T-cell (primary cell): ENCODE measurements around the gene BCL11B. TPM values are rescaled to one million over a fixed set of nuclear protein-coding genes. Genes with fewer than 3 reads are reported as not detected.

Source experiments
- ATAC-seq, 4 experiments: fragments of 200-7000 bp in 3 of 4; fragments of 150-1000 bp in 1 of 4; cut with Tn5 transposase; replicated peaks in 1 of 4; 1 replicate in 3 of 4; 2 replicates in 1 of 4; pipeline ENCODE4 v1.10.0; 2021; ENCODE audit warnings: moderate library complexity in 3 of 4, mild to moderate bottlenecking in 2 of 4, moderate number of reproducible peaks in 1 of 4
- CTCF ChIA-PET, 2 donors: fragments of 300-600 bp; sonication (Branson Sonifier 250); formaldehyde crosslinking; loops; one replicate each; lab custom pipeline; 2022; ENCODE audit warnings: antibody characterized with exemption in 2 of 2; lab: Charles Lee
- POLR2A ChIA-PET, 2 donors: fragments of 300-600 bp; sonication (Branson Sonifier 250); formaldehyde crosslinking; loops; one replicate each; lab custom pipeline; 2022; ENCODE audit warnings: antibody characterized with exemption in 2 of 2; lab: Charles Lee
- DNase-seq, 35 experiments: peaks; one replicate each; pipeline versions ENCODE4 v3.0.0 to v3.0.0-alpha.2; 2013 to 2023
- H3K27ac ChIP-seq: one replicate; pipeline ENCODE4 v1.5.1; 2013; ENCODE audit warnings: low read length
- H3K27me3 ChIP-seq, 2 experiments: replicated peaks in 1 of 2; 1 replicate in 1 of 2; 2 replicates in 1 of 2; pipeline versions ENCODE4 v1.6.1 to v1.7.0; 2013; ENCODE audit warnings: low read length in 1 of 2, mixed read lengths in 1 of 2; ENCODE audit not compliant: control insufficient read depth in 2 of 2, insufficient read depth in 2 of 2; ENCODE audit errors: extremely low read depth in 1 of 2
- H3K36me3 ChIP-seq, 2 donors: 1 replicate in 1 of 2; 2 replicates in 1 of 2; pipeline versions ENCODE4 v1.6.1 to v1.7.0; 2013; ENCODE audit warnings: low read length in 1 of 2; ENCODE audit not compliant: control insufficient read depth in 2 of 2, insufficient read depth in 1 of 2; ENCODE audit errors: extremely low read depth in 1 of 2
- H3K4me1 ChIP-seq, 2 experiments: 1 replicate in 1 of 2; 2 replicates in 1 of 2; pipeline versions ENCODE4 v1.6.1 to v1.7.0; 2013; ENCODE audit warnings: low read length in 2 of 2, mixed read lengths in 1 of 2; ENCODE audit not compliant: insufficient read depth in 2 of 2, control insufficient read depth in 1 of 2; ENCODE audit errors: extremely low read depth in 1 of 2
- H3K4me3 ChIP-seq, 2 donors: 1 replicate in 1 of 2; 2 replicates in 1 of 2; pipeline versions ENCODE4 v1.5.1 to v1.7.0; 2013; ENCODE audit warnings: mild to moderate bottlenecking in 2 of 2, low read length in 1 of 2, moderate library complexity in 1 of 2; ENCODE audit not compliant: control insufficient read depth in 1 of 2; ENCODE audit errors: extremely low read depth in 1 of 2
- H3K9me3 ChIP-seq: 2 replicates; pipeline ENCODE4 v1.7.0; 2013
- H3K27ac Mint-ChIP-seq, 2 donors: one replicate each; pipeline ENCODE4 v1.8.0; 2020 to 2021; ENCODE audit warnings: mild to moderate bottlenecking in 2 of 2, mixed read lengths in 2 of 2
- H3K27me3 Mint-ChIP-seq, 2 donors: one replicate each; pipeline ENCODE4 v1.8.0; 2021 to 2022; ENCODE audit warnings: mixed read lengths in 2 of 2
- H3K36me3 Mint-ChIP-seq: one replicate; pipeline ENCODE4 v1.8.0; 2021; ENCODE audit warnings: mixed read lengths
- H3K4me1 Mint-ChIP-seq, 3 donors: one replicate each; pipeline ENCODE4 v1.8.0; 2020 to 2022; ENCODE audit warnings: mixed read lengths in 3 of 3, mild to moderate bottlenecking in 1 of 3
- H3K4me3 Mint-ChIP-seq, 3 donors: one replicate each; pipeline ENCODE4 v1.8.0; 2020 to 2022; ENCODE audit warnings: mild to moderate bottlenecking in 3 of 3, mixed read lengths in 3 of 3, moderate library complexity in 3 of 3
- H3K9me3 Mint-ChIP-seq, 3 donors: one replicate each; pipeline ENCODE4 v1.8.0; 2020 to 2022; ENCODE audit warnings: mixed read lengths in 3 of 3
- WGBS: methylation state at CpG from one replicate; pipeline ENCODE4 v1.1.5; 2013; ENCODE audit warnings: missing lambda C conversion rate; ENCODE audit not compliant: insufficient coverage; 5-methylcytosine and 5-hydroxymethylcytosine counted together
- total RNA-seq, 35 experiments: library from RNA in 6 of 35; stranded (reverse) in 6 of 35; fragments of 120-200 nt in 1 of 35; gene quantifications; one replicate each; pipeline versions ENCODE4 v1.2.1 to v1.2.4 and lab custom pipeline; 2013 to 2026

BCL11B gene
- total RNA-seq, 5 donors from 2014 or later (not counting 1 experiment from before 2014, with no cell fraction given), result 181 to 240 (median 196) TPM

- no peaks in the 10 kb centered on the region for H3K27me3 ChIP-seq
- Mint-ChIP-seq H3K4me1 (peaks cover 85 to 86% (median 86%) of the 10 kb centered on the region in 3 donors), H3K27me3 (no peaks in the 10 kb centered on the region), H3K27ac (peak overlapping the region; percentile 99 to 100), H3K9me3 (no peaks in the 10 kb centered on the region), H3K4me3 (peak overlapping the region; percentile 81 to 96 (median 88)), H3K36me3 (peaks cover 40% of the 10 kb centered on the region)
- peak overlapping the region; percentile 38 to 39 for H3K4me3 ChIP-seq
- ATAC-seq (peak; percentile 20 to 30 (median 26)), DNase-seq (peak in 29 of 35 experiments; percentile 46 to 76 (median 64))
- peaks cover 77 to 97% of the 10 kb centered on the region in 2 experiments for H3K4me1 ChIP-seq
- CTCF ChIA-PET, result interaction anchor here in 1 of 2 donors (1.3 kb wide), 1 partner anchor 20 kb away, joined by 4 read pairs; no protein-coding TSS in a partner anchor
- peak overlapping the region; percentile 99 for H3K27ac ChIP-seq
- peaks cover 5 to 47% of the 10 kb centered on the region in 2 donors for H3K36me3 ChIP-seq
- POLR2A ChIA-PET, result interaction anchor here (0.7 to 1.2 kb wide), 3 partner anchors 15 to 23 kb away, joined by 3 to 9 read pairs (median 6); no protein-coding TSS in a partner anchor
- H3K9me3 ChIP-seq, result no peaks in the 10 kb centered on the region
- WGBS, result 13% methylated on average over 40 of the region's 40 CpGs
Measured at GRCh38 chr14:99246536-99247097, 25.4 kb downstream of the BCL11B start.

DNA sequence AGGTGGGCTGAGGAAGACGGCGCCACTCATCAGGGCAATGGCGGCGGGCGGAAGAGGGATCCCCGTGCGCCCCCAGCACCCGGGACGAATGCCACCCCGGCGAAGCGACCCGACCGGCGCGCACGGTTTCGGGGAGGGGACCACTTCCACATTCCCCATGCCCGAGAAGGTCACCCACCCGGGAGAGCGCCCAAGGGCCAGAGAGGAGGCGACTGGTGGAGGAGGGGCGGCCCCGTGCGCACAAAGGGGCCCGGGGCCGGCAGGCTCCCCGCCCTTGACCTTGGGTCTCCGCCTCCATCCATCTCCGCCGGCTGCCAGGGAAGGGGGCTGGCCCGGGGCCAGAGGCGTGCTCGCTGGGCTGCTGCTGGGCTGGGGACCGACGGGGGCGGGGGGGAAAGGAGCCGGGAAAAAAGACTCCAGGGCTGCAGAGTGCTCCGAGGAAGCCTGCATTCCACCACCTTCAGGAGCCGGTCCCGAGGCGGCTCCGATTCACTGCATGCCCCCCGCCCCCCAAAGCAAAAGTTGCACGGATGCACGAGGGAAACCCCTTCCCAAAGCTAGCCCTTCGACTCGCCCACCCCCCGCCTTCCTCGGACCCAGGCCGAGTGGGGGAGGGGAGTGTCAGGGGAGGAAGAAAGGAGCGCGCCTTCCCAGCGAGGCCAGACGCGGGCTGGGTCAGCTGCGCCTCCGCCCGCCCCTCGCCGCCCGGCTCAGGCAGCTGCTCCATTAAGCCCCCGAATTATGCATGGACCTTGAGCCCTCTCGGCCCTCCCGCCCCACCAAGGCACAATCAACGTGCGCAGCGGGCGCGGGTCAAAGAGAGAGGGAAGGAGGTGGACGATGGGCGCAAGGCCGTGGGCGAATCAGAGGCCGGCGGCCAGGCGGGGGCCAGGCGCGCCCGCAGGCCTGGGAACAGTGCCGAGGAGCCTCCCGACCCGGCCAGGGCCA, 26.2 kb downstream of the BCL11B start:
- peaks cover 5 to 39% of the 10 kb centered on the region in 2 donors for H3K36me3 ChIP-seq
- 7% methylated on average over 53 of the region's 83 CpGs for WGBS
- peak overlapping the region; percentile 99 for H3K27ac ChIP-seq
- H3K27ac Mint-ChIP-seq, result peak overlapping the region; percentile 98
- no peaks in the 10 kb centered on the region for H3K27me3 ChIP-seq
- H3K9me3 Mint-ChIP-seq, result no peaks in the 10 kb centered on the region
- H3K36me3 Mint-ChIP-seq, result peaks cover 36% of the 10 kb centered on the region
- peak overlapping the region; percentile 38 to 39 for H3K4me3 ChIP-seq
- H3K4me1 ChIP-seq, result peaks cover 77 to 97% of the 10 kb centered on the region in 2 experiments
- no peaks in the 10 kb centered on the region for H3K27me3 Mint-ChIP-seq
- H3K4me1 Mint-ChIP-seq, result peaks cover 85 to 86% (median 86%) of the 10 kb centered on the region in 3 donors
- ATAC-seq (no peak), DNase-seq (peak in 1 of 35 experiments; percentile 52)
- H3K9me3 ChIP-seq, result no peaks in the 10 kb centered on the region
- POLR2A ChIA-PET, result interaction anchor here (0.7 to 1.3 kb wide), 5 partner anchors 8 to 22 kb away, joined by 3 to 9 read pairs (median 5); no protein-coding TSS in a partner anchor
- CTCF ChIA-PET, result interaction anchor here (0.6 to 1.5 kb wide), 4 partner anchors 16 to 23 kb away, joined by 3 to 8 read pairs (median 4); no protein-coding TSS in a partner anchor
- peak overlapping the region; percentile 85 to 96 (median 88) for H3K4me3 Mint-ChIP-seq

GRCh38 chr14:99244941-99245563, 26.9 kb downstream of the BCL11B start:
- H3K4me3 ChIP-seq, result peak overlapping the region in 1 of 2 donors; percentile 38

GRCh38 chr14:99244367-99244901, 27.6 kb downstream of the BCL11B start:
- H3K27ac ChIP-seq, result peak overlapping the region; percentile 99
- peaks cover 5 to 32% of the 10 kb centered on the region in 2 donors for H3K36me3 ChIP-seq
- H3K4me3 ChIP-seq, result peak overlapping the region in 1 of 2 donors; percentile 38
- Mint-ChIP-seq H3K4me3 (peak overlapping the region; percentile 85 to 96 (median 88)), H3K9me3 (no peaks in the 10 kb centered on the region), H3K27ac (peak overlapping the region; percentile 98), H3K4me1 (peaks cover 86 to 87% (median 87%) of the 10 kb centered on the region in 3 donors), H3K36me3 (peaks cover 40% of the 10 kb centered on the region), H3K27me3 (no peaks in the 10 kb centered on the region)
- CTCF ChIA-PET, result interaction anchor here in 1 of 2 donors (0.8 to 1.5 kb wide), 3 partner anchors 18 to 25 kb away, joined by 3 to 4 read pairs (median 3); no protein-coding TSS in a partner anchor
- peaks cover 81 to 93% of the 10 kb centered on the region in 2 experiments for H3K4me1 ChIP-seq
- DNase-seq, result peak in 2 of 35 experiments; percentile 53 to 58
- 0% methylated on average over 6 of the region's 16 CpGs for WGBS
- ATAC-seq, result no peak
- no peaks in the 10 kb centered on the region for H3K27me3 ChIP-seq
- POLR2A ChIA-PET, result interaction anchor here (0.6 to 1.3 kb wide), 9 partner anchors 8 to 1045 kb away, joined by 3 to 5 read pairs (median 3); no protein-coding TSS in a partner anchor
- no peaks in the 10 kb centered on the region for H3K9me3 ChIP-seq

More at GRCh38 chr14:99244941-99245563, 26.9 kb downstream of the BCL11B start:
- H3K4me3 Mint-ChIP-seq, result peak overlapping the region; percentile 85 to 96 (median 88)
- no peak for DNase-seq
- WGBS, result 12% methylated on average over 11 of the region's 15 CpGs
- no peaks in the 10 kb centered on the region for H3K27me3 Mint-ChIP-seq
- ChIA-PET CTCF (interaction anchor here (0.6 to 1.5 kb wide), 4 partner anchors 17 to 24 kb away, joined by 3 to 8 read pairs (median 4); no protein-coding TSS in a partner anchor), POLR2A (interaction anchor here (0.6 to 1.3 kb wide), 8 partner anchors 9 to 1046 kb away, joined by 3 to 5 read pairs (median 4); no protein-coding TSS in a partner anchor)
- H3K27me3 ChIP-seq, result no peaks in the 10 kb centered on the region
- peaks cover 76 to 94% of the 10 kb centered on the region in 2 experiments for H3K4me1 ChIP-seq
- H3K9me3 Mint-ChIP-seq, result no peaks in the 10 kb centered on the region
- peak overlapping the region; percentile 98 for H3K27ac Mint-ChIP-seq
- H3K27ac ChIP-seq, result peak overlapping the region; percentile 99
- H3K9me3 ChIP-seq, result no peaks in the 10 kb centered on the region
- peaks cover 85 to 86% (median 86%) of the 10 kb centered on the region in 3 donors for H3K4me1 Mint-ChIP-seq
- peaks cover 5 to 34% of the 10 kb centered on the region in 2 donors for H3K36me3 ChIP-seq
- no peak for ATAC-seq
- H3K36me3 Mint-ChIP-seq, result peaks cover 38% of the 10 kb centered on the region

DNA sequence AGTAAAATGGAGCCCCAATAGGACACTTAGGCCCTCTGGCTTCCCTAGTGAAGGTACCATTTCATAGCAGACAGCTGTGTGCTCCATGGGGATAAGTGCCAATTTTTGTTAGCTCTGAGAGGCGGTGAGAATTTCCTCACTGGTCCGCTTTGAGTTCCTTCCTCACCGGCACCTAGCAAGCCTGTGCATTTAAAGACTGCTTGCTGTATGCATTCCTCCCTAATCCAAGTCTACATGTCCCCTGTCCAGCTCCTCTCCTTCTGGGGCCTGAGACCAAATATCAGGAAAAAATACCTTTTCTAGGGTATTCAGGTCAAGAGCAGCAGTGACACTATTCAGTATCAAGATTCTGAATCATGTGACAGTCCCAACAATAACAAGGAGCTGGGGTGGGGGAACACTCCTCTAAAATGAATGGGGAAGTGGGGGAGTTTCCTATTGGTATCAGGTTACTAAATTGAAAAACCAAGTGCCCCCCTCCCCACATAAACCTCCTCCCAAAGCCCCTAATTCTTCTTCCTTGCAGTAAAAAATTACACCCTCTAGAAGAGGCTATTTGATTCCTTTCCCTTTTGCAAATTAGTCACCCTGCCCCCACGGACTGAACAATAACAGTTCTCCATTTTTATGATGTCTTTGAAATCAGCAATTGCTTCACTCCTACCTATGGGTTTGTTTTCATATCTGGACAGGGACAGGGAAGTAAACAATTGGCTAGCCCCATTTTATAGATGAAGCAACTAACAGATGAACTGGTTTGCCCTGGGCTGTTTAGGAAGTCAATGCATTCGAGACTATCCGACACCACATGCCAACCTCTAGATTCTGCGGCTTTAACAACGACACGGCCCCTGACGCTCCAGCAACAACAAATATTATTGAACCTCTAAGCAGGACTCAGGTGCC, 28.9 kb downstream of the BCL11B start:
- Mint-ChIP-seq H3K36me3 (peaks cover 41% of the 10 kb centered on the region), H3K9me3 (no peaks in the 10 kb centered on the region), H3K27ac (peak overlapping the region; percentile 98), H3K4me3 (peak overlapping the region; percentile 85 to 96 (median 88)), H3K27me3 (no peaks in the 10 kb centered on the region), H3K4me1 (peaks cover 86 to 87% (median 87%) of the 10 kb centered on the region in 3 donors)
- 1% methylated on average over 8 of the region's 10 CpGs for whole genome bisulfite sequencing
- H3K27ac ChIP-seq, result peak overlapping the region; percentile 99
- H3K9me3 ChIP-seq, result no peaks in the 10 kb centered on the region
- H3K27me3 ChIP-seq, result no peaks in the 10 kb centered on the region
- DNase-seq (peak in 30 of 35 experiments; percentile 48 to 79 (median 66)), ATAC-seq (peak; percentile 25 to 46 (median 29))
- peak overlapping the region in 1 of 2 donors; percentile 38 for H3K4me3 ChIP-seq
- H3K4me1 ChIP-seq, result peaks cover 80 to 93% of the 10 kb centered on the region in 2 experiments
- peaks cover 5 to 32% of the 10 kb centered on the region in 2 donors for H3K36me3 ChIP-seq
- ChIA-PET POLR2A (interaction anchor here (0.5 to 3.5 kb wide), 8 partner anchors 9 to 23 kb away, joined by 3 to 40 read pairs (median 8); no protein-coding TSS in a partner anchor), CTCF (interaction anchor here (0.6 to 4.7 kb wide), 7 partner anchors 7 to 546 kb away, joined by 3 to 51 read pairs (median 6); no protein-coding TSS in a partner anchor)
